GM12872 (cell line): ENCODE data around the gene MYOM1.

ENCODE experiments used
- TF ChIP-seq, protein P1 (sequence below): IDR thresholded peaks from 3 replicates; pipeline ENCODE4 v1.5.1; 2011; ENCODE audit warnings: low read depth, mild to moderate bottlenecking, low read length, moderate library complexity; ENCODE audit not compliant: insufficient read depth

The MYOM1 gene

DNA sequence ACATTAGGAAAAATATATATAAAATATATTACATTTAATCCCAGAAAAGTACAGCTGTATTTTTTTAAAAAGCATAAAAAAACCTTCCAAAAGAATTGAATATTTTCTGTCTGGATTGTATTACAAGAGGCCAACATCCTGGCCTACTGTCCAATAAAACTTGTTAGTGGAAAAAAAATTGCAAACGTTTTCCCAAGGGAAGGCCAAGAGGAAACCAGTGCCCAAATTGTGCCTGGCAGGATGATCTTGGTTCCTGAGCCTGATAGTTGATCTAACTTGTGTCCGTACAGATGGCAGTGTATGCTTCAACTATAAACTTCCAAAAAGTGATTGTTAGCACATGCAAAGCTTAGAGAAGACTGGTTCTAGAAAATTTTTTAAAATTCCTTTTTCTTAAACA is 116.2 kb downstream of the MYOM1 start:
- TF ChIP-seq, protein P1, sequence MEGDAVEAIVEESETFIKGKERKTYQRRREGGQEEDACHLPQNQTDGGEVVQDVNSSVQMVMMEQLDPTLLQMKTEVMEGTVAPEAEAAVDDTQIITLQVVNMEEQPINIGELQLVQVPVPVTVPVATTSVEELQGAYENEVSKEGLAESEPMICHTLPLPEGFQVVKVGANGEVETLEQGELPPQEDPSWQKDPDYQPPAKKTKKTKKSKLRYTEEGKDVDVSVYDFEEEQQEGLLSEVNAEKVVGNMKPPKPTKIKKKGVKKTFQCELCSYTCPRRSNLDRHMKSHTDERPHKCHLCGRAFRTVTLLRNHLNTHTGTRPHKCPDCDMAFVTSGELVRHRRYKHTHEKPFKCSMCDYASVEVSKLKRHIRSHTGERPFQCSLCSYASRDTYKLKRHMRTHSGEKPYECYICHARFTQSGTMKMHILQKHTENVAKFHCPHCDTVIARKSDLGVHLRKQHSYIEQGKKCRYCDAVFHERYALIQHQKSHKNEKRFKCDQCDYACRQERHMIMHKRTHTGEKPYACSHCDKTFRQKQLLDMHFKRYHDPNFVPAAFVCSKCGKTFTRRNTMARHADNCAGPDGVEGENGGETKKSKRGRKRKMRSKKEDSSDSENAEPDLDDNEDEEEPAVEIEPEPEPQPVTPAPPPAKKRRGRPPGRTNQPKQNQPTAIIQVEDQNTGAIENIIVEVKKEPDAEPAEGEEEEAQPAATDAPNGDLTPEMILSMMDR, result no peak

DNA sequence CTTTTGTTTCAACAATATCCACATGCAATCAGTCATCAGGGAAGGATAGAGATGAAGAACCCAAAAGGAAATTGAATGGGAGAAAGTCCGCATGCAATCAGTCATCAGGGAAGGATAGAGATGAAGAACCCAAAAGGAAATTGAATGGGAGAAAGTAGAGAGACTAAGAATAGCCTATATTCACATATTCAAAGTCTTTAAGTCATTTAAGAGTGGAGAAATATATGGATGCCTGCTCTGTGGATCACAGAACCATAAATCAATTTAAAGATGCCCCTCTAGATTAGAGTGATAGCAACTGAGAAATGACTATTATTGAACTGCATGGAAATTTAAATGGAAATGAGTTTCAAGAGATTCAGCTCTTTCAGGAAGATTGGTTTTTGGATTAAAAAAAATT is 116.8 kb downstream of the MYOM1 start:
- TF ChIP-seq, protein P1, result no peak

DNA sequence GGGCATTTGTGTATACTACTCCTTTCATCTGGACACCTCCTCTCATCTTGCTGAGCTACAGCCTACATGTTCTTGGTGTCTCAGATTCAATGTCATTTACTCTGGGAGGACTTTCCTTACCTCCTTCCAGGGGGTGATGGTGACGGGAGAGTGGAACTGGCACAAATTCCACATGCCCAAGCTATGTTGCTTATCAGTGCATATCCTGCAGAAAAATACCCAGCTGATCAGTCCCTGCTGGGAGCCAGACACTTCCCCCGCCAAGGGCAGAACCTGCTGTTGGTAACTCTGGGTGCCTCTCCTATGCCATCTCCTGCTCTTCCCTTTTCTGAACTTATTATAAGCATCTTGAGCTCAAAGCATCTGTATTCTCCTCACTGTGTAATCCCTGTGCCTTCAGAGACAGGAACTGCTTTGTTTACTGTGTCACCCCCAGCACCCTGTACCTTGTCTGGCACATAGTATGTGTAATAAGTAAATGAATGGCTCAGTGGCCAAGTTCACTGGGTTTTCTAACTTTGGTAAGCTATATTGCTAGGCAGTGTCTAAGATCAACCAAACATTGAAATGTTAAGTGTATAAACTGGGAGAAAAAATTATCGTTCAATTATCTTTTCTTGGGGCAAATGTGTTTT is 119.2 kb downstream of the MYOM1 start:
- TF ChIP-seq, protein P1, result no peak

DNA sequence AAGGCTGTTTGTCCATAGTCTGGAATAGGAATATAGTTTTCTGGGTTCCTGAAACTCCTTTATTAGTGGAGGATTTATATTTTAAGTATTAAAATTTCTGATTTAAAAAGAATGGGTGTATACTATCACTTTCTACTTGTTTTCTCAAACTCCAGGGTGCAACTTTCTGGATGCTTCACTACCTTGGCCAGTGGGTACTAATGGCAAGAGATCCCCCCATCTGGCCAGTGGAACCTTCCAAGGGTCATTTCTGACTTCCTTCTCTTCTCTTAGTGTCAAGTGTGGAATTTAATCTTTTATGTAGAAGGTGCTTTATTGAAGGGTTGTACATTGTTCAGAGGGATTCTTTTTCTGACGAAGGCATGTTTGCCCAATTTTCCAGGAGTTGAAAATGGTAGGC is 120.4 kb downstream of the MYOM1 start:
- TF ChIP-seq, protein P1, result no peak

DNA sequence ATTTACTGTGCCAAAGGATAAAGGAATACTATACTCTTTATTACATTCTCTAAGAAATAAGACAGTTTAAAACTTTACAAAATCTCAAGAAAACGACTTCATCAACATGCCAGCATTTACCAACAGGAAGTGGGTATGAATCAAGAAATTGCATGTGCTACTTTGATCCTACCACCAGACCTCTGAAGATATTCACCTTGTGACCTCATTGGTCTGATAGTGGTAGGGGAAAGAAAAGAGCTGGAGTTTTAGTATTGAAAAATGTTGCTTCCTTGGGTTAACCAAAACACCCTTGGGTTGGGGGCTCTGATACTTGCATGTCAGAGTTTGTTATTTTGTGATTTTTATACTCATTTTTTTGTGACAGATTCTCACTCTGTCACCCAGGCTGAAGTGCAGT is 122.7 kb downstream of the MYOM1 start:
- TF ChIP-seq, protein P1, result no peak

DNA sequence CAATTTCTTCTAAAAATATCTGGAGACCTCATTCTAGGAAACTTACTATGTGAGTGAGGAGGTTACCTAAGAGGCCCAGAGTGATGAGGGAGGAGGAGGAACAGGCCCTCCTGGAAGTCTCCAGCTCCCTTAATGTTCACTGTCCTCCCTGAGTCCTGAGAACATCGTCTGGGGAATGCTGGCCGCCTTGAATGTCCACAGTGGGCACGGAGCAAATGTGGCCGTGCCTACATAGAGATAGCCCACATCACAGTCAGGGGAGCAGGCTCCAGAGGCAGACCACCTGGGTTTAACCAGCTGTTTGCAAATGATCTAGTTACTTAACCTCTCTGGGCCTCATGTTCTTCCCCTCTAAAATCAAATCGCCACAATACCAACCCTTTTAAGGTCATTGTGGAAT is 123.8 kb downstream of the MYOM1 start:
- TF ChIP-seq, protein P1, result no peak

DNA sequence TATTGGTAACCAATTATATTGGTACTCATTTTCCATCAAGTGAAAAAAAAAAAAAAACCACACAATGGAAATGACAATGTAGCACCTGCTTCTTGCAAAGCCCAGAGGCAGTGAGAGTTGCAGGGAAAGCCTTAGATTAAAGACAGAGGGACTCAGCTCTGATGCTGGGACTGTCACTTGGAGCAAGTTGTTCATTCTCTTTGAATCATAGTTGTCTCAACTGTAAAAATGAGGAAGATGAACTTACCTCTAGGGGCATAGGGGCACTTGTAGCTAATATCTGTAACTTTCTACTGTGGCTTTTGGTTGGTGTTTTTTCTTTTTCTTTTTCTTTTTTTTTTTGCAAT is 125.5 kb downstream of the MYOM1 start:
- TF ChIP-seq, protein P1, result 0 out of 3 replicates have a peak, but pooled peaks have one; percentile 5
